Parathyroid adenoma (tissue), 2 donors: ENCODE measurements around the gene CACNB1.

Experiments
- H2AFZ ChIP-seq: fragments of 300-600 bp; sonication (generic); one replicate; pipeline ENCODE4 v1.7.0; 2017; ENCODE audit warnings: antibody characterized with exemption, mild to moderate bottlenecking
- H3K27ac ChIP-seq: fragments of 300-600 bp; sonication (generic); one replicate; pipeline ENCODE4 v1.7.0; 2017
- H3K27me3 ChIP-seq: fragments of 300-600 bp; sonication (generic); one replicate; pipeline ENCODE4 v1.7.0; 2017; ENCODE audit warnings: low read length; ENCODE audit not compliant: control insufficient read depth, insufficient read depth
- H3K36me3 ChIP-seq: fragments of 300-600 bp; sonication (generic); one replicate; pipeline ENCODE4 v1.7.0; 2017; ENCODE audit warnings: low read length; ENCODE audit not compliant: control insufficient read depth, insufficient read depth
- H3K4me1 ChIP-seq: fragments of 300-600 bp; sonication (generic); one replicate; pipeline ENCODE4 v1.7.0; 2017; ENCODE audit warnings: control low read depth
- H3K4me2 ChIP-seq: fragments of 300-600 bp; sonication (generic); one replicate; pipeline ENCODE4 v1.7.0; 2017; ENCODE audit warnings: low read length
- H3K4me3 ChIP-seq: fragments of 300-600 bp; sonication (generic); one replicate; pipeline ENCODE4 v1.7.0; 2017; ENCODE audit warnings: low read depth, low read length
- H3K79me2 ChIP-seq: fragments of 300-600 bp; sonication (generic); one replicate; pipeline ENCODE4 v1.7.0; 2017; ENCODE audit warnings: control low read depth
- H3K9ac ChIP-seq: fragments of 300-600 bp; sonication (generic); one replicate; pipeline ENCODE4 v1.7.0; 2017; ENCODE audit warnings: mild to moderate bottlenecking
- H3K9me3 ChIP-seq: fragments of 300-600 bp; sonication (generic); one replicate; pipeline ENCODE4 v1.7.0; 2017; ENCODE audit warnings: low read length; ENCODE audit not compliant: control insufficient read depth
- CTCF ChIP-seq: fragments of 300-600 bp; sonication (generic); IDR thresholded peaks from one replicate; pipeline ENCODE4 v1.7.0; 2017; ENCODE audit warnings: antibody characterized with exemption, mild to moderate bottlenecking
- donor health status: primary hyperparathyroidism.

Gene CACNB1

GRCh38 chr17:39236981-39237441, 39.5 kb upstream of the CACNB1 start:
- no peak for TF ChIP-seq CTCF
- H3K4me2 ChIP-seq: no peak overlapping the region
- no peak overlapping the region for H2AFZ ChIP-seq
- H3K27me3 ChIP-seq: no peaks in the 10 kb centered on the region
- no peak overlapping the region for H3K9ac ChIP-seq
- no peaks in the 10 kb centered on the region for H3K36me3 ChIP-seq
- no peaks in the 10 kb centered on the region for H3K79me2 ChIP-seq
- no peak overlapping the region for H3K4me3 ChIP-seq
- H3K4me1 ChIP-seq: no peaks in the 10 kb centered on the region
- H3K27ac ChIP-seq: no peak overlapping the region
- no peaks in the 10 kb centered on the region for H3K9me3 ChIP-seq

- no peaks in the 10 kb centered on the region for H3K27me3 ChIP-seq
- no peak overlapping the region for H2AFZ ChIP-seq
- H3K36me3 ChIP-seq: no peaks in the 10 kb centered on the region
- TF ChIP-seq CTCF: no peak
- H3K4me3 ChIP-seq: no peak overlapping the region
- no peaks in the 10 kb centered on the region for H3K4me1 ChIP-seq
- H3K9me3 ChIP-seq: no peaks in the 10 kb centered on the region
- no peaks in the 10 kb centered on the region for H3K79me2 ChIP-seq
- H3K9ac ChIP-seq: no peak overlapping the region
- H3K4me2 ChIP-seq: no peak overlapping the region
- H3K27ac ChIP-seq: no peak overlapping the region
Measured at GRCh38 chr17:39236450-39236927, 39.0 kb upstream of the CACNB1 start.

GRCh38 chr17:39235555-39236449, 38.3 kb upstream of the CACNB1 start:
- H3K27ac ChIP-seq: no peak overlapping the region
- no peak overlapping the region for H3K4me3 ChIP-seq
- H2AFZ ChIP-seq: no peak overlapping the region
- H3K9ac ChIP-seq: no peak overlapping the region
- no peaks in the 10 kb centered on the region for H3K36me3 ChIP-seq
- peak; percentile 14 for TF ChIP-seq CTCF
- no peaks in the 10 kb centered on the region for H3K79me2 ChIP-seq
- no peaks in the 10 kb centered on the region for H3K9me3 ChIP-seq
- no peaks in the 10 kb centered on the region for H3K27me3 ChIP-seq
- no peak overlapping the region for H3K4me2 ChIP-seq
- H3K4me1 ChIP-seq: no peaks in the 10 kb centered on the region

- Histone ChIP-seq H3K9me3 (no peaks in the 10 kb centered on the region), H3K36me3 (no peaks in the 10 kb centered on the region), H3K27ac (no peak overlapping the region), H3K79me2 (no peaks in the 10 kb centered on the region), H3K27me3 (no peaks in the 10 kb centered on the region), H3K9ac (no peak overlapping the region), H3K4me1 (no peaks in the 10 kb centered on the region), H3K4me3 (no peak overlapping the region), H2AFZ (peak overlapping the region; percentile 16), H3K4me2 (no peak overlapping the region)
- TF ChIP-seq CTCF: peak; percentile 66
Measured at GRCh38 chr17:39231591-39232551, 34.4 kb upstream of the CACNB1 start.
